Activated CD4-positive, alpha-beta T cell treated with anti-CD3 and anti-CD28 coated beads for 4 hours (primary cell): ENCODE data around the gene COL1A1.

Experiments
- DNase-seq, 2 donors: peaks; one replicate each; pipeline ENCODE4 v3.0.0-alpha.2; 2020

Gene COL1A1

GRCh38 chr17:50153650-50154575 lies 47.5 kb downstream of the COL1A1 start:
- DNase-seq = no peak

DNA sequence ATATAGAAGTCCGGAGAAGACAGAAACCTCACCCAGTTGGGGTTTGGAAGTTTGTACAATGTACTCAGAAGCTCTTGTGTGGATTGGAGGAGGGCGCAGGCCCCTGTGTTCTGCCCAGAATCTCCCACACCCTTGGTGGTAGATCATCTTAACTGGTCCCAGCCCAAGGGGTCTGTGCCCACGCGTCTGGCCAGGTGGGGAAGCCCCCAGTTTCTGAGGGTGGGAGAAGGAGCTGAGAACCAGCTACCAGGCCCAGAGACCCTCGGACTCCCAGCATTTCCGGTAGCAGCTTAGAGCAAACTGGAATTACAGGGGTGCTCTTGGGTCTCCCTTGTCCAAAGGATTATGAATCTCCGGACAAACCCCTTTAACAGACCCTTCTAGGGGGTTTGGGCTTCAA lies 48.7 kb downstream of the COL1A1 start:
- DNase-seq = no peak

- DNase-seq = peak in 1 of 2 donors; percentile 44
Measured at GRCh38 chr17:50151937-50152547, 49.4 kb downstream of the COL1A1 start.

GRCh38 chr17:50151041-50151936 lies 50.1 kb downstream of the COL1A1 start:
- DNase-seq = peak; percentile 82

- DNase-seq = no peak
Measured at GRCh38 chr17:50150354-50151040, 50.9 kb downstream of the COL1A1 start, which contains the start of gene PPP1R9B. Gene PPP1R9B (minus strand): TSS chr17:50150677. CDS start chr17:50150513, 164 bp downstream.

GRCh38 chr17:50149417-50150353 lies 51.7 kb downstream of the COL1A1 start:
- DNase-seq = peak; percentile 46 to 56

GRCh38 chr17:50149091-50149416 lies 52.4 kb downstream of the COL1A1 start:
- DNase-seq = no peak

DNA sequence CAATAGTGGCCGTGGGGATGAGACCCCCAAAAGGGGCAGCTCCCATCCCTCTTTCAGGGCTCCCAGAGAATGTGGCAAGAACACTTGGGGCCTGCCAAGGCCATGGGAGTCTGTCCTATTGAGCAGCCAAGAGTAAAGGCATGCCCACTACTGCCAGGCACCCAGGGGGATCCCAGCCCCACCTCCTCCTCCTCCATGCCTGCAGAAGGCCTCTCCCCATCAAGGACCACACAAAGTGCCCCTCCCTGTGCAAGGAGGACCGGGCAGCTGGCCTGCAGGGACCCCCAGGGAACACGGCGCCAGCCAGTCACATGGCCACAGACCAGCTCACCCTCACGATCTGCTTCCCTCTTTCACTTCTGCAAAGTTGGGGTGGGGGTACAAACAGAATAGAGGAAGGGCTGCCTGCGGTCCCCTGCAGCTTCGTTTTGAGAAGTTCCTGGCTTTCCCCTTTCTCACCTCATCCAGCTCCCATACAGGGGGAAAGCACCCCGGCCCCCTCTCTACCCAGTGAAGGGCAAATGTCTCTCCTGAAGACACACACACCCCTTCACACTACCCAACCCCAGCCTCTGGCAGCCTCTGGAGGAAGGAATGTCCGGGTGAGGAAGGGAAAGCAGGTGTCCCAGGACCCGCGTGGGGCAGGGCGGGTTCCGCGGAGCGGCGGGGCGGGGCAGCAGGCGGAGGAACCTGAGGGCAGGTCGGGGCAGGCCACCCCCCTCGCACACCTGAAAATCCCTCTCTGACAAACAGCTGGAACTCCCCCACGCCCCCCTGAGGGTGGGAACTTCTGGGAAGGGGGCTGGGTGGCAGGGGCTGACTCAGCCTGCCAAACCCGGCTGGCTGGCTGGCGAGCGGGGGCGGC lies 53.0 kb downstream of the COL1A1 start:
- DNase-seq = peak; percentile 89 to 93

GRCh38 chr17:50147841-50148225 lies 53.6 kb downstream of the COL1A1 start:
- DNase-seq = no peak

GRCh38 chr17:50146927-50147665 lies 54.3 kb downstream of the COL1A1 start:
- no peak for DNase-seq

- DNase-seq = no peak
Measured at GRCh38 chr17:50146230-50146926, 55.1 kb downstream of the COL1A1 start.

- DNase-seq = no peak
Measured at GRCh38 chr17:50145532-50146229, 55.8 kb downstream of the COL1A1 start.

GRCh38 chr17:50144845-50145531 lies 56.4 kb downstream of the COL1A1 start:
- DNase-seq = no peak

- no peak for DNase-seq
Measured at GRCh38 chr17:50144355-50144754, 57.1 kb downstream of the COL1A1 start.

DNA sequence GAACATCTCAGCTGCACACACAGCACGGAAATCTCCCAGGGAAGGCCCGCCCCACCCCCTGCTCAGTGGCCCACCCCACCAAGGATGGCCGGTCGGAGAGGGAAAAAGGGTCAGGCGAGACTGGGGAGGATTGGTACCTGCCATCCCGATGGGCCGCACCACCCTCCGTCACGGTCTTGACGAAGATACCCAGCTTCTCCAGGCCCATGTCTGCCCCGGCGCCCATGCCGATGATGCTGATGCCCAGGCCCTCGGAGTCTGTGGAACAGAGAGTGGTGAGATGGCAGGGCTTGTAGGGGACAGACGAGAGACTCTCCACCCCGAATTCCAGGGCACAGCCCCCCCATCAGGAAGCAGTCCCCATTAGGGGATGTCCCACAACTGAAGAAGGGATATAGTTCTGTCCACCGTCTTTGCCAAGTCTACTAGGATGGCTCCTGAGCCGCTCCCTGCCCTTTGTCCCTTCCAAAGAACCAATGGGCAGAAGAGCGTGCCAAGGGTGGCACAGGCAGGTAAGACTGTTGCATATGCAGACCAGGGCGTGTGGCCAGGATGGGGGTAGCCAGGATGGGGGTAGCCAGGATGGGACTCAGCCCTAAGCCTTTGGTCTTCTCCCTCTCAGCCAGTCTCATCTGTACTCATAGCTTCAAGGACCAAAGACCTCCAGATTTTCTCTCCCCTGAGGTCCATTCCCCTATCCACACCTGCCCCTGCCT lies 57.8 kb downstream of the COL1A1 start:
- DNase-seq = no peak

DNA sequence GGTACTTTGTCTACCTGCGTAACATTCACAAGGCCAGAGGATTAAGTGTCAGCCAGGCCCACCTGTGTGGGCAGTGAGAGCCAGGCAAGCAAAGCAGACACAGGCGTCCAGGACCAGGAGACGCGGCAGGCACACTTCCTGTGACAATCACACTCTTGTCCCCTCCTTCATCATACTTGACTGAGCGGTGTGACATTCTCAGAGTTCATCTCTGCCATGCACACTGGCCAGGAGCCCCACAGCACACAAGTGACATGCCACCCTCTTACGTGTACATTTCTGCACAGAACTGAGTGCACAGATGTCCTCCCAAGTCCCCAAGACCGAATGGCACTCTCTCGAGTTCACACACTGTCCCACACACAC lies 59.7 kb downstream of the COL1A1 start:
- DNase-seq = no peak
